Upper lobe of right lung (tissue), 1 donor: ENCODE results near the gene PLXNB2. TPM values are rescaled to one million over a fixed set of nuclear protein-coding genes. Genes with fewer than 3 reads are reported as not detected.
A peak's percentile ranks its signal among the peaks of the same experiment; 100 is the strongest.

Experiments
- ATAC-seq: fragments of 200-7000 bp; cut with Tn5 transposase; one replicate; pipeline ENCODE4 v1.9.1; 2020; ENCODE audit warnings: mild to moderate bottlenecking, moderate library complexity
- DNase-seq: peaks from one replicate; pipeline ENCODE4 v3.0.0-alpha.2; 2020
- H3K27ac ChIP-seq: fragments of 200-600 bp; one replicate; pipeline ENCODE4 v1.8.0; 2022
- H3K27me3 ChIP-seq: fragments of 200-600 bp; one replicate; pipeline ENCODE4 v1.8.0; 2022; ENCODE audit warnings: mild to moderate bottlenecking
- H3K36me3 ChIP-seq: fragments of 200-600 bp; one replicate; pipeline ENCODE4 v1.8.0; 2022
- H3K4me1 ChIP-seq: fragments of 200-600 bp; one replicate; pipeline ENCODE4 v1.8.0; 2022
- H3K4me3 ChIP-seq: fragments of 200-600 bp; one replicate; pipeline ENCODE4 v1.8.0; 2022; ENCODE audit warnings: mild to moderate bottlenecking
- H3K9me3 ChIP-seq: fragments of 200-600 bp; one replicate; pipeline ENCODE4 v1.8.0; 2022
- intact Hi-C: fragments of 100-400 bp; cut with DNase I; formaldehyde crosslinking; loops from one replicate; pipeline ENCODE4 v1.11.0; 2022
- total RNA-seq: library from RNA; stranded (reverse); fragmentation: NEBNext Ultra II Directional; extraction: Animal tissue kit (Norgen Biotek cat#: 25700); gene quantifications from one replicate; pipeline ENCODE4 v1.2.1, GENCODE V29; 2021
- TF ChIP-seq, protein P1 (sequence below): fragments of 200-600 bp; IDR thresholded peaks from one replicate; pipeline ENCODE4 v1.8.0; 2022; ENCODE audit warnings: antibody characterized with exemption
- donor health status: DM: no; HTN: yes; CAD: no; lungs with severe emphysema.

PLXNB2 gene
- total RNA-seq, 1 donor from 2014 or later = 308 TPM

DNA sequence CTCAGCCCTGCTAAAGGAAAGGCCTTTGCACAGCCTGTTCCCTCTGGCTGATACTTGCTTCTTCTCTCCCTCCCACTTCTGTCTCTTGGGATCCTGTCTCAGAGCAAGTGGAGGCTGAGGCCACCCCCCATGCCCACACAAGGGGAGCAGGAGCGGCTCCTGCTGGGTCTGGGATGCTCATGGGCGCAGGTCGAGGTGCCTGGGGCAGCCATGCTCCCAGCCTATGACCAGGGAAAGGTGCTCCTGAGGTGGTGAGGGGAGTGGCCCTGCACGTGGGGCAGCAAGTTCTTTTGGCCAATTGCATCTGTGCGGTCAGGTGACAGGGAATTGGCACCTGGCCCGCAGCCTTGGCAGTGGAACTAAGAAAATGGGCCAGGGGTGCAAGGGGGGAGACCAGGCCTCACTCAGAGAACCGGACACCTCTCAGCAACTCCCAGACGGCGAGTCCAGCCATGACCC lies 38.8 kb downstream of the PLXNB2 start:
- Histone ChIP-seq H3K36me3 (no peaks in the 10 kb centered on the region), H3K9me3 (no peaks in the 10 kb centered on the region), H3K4me3 (peak overlapping the region; percentile 56), H3K4me1 (peaks cover 43% of the 10 kb centered on the region), H3K27me3 (peaks cover under 1% of the 10 kb centered on the region), H3K27ac (no peak overlapping the region)
- ATAC-seq (no peak), DNase-seq (peak; percentile 80)
- TF ChIP-seq, protein P1, sequence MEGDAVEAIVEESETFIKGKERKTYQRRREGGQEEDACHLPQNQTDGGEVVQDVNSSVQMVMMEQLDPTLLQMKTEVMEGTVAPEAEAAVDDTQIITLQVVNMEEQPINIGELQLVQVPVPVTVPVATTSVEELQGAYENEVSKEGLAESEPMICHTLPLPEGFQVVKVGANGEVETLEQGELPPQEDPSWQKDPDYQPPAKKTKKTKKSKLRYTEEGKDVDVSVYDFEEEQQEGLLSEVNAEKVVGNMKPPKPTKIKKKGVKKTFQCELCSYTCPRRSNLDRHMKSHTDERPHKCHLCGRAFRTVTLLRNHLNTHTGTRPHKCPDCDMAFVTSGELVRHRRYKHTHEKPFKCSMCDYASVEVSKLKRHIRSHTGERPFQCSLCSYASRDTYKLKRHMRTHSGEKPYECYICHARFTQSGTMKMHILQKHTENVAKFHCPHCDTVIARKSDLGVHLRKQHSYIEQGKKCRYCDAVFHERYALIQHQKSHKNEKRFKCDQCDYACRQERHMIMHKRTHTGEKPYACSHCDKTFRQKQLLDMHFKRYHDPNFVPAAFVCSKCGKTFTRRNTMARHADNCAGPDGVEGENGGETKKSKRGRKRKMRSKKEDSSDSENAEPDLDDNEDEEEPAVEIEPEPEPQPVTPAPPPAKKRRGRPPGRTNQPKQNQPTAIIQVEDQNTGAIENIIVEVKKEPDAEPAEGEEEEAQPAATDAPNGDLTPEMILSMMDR = no peak
- intact Hi-C loops = loop anchor here (10.0 kb wide), 1 partner anchor 236 kb away; the partner anchor contains the start of genes LMF2 and NCAPH2

DNA sequence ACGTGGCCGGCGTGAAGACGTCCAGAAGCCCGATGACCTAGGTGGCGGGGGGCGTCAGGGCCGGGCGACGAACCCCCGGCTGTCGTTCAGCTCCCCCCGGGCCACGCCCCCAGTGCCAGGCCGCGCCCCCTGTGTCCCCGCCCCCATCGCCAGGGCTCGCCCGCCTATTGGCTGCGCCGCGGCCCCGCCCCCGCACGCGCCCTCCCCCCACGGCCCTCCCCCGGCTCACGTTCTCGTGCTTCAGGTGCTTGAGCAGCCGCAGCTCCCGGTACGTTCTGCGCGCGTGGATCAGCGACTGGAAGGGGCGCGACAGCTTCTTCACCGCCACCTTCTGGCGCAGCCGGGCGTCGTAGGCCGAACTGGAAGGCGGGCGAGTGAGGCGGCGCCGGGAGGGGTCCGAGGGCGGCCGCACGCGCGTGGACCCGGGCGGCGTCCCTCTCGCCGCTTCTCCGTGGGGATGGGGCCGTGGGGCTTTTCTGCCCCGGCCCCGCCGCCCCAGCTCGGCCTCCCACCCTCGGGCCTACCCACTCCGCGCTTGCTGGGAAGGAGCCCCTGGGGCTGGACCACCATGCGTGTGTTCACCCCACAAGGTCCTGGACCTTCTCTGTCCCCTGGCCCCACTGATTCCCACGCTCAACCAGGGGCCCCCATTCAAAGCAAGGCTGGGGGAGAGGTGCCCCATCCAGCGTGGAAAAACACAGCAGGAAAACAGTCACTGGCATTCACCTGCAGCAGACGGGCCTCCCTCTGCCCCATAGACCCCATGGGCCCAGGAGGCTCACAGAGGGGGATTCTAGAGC lies 39.7 kb downstream of the PLXNB2 start:
- Histone ChIP-seq H3K27ac (no peak overlapping the region), H3K9me3 (no peaks in the 10 kb centered on the region), H3K4me3 (peak overlapping the region; percentile 33), H3K36me3 (no peaks in the 10 kb centered on the region), H3K27me3 (peaks cover 5% of the 10 kb centered on the region), H3K4me1 (peaks cover 43% of the 10 kb centered on the region)
- TF ChIP-seq, protein P1 = no peak
- intact Hi-C loops = loop anchor here (10.0 kb wide), 1 partner anchor 237 kb away; the partner anchor contains the start of genes LMF2 and NCAPH2
- DNase-seq (peak; percentile 86), ATAC-seq (peak; percentile 71)

DNA sequence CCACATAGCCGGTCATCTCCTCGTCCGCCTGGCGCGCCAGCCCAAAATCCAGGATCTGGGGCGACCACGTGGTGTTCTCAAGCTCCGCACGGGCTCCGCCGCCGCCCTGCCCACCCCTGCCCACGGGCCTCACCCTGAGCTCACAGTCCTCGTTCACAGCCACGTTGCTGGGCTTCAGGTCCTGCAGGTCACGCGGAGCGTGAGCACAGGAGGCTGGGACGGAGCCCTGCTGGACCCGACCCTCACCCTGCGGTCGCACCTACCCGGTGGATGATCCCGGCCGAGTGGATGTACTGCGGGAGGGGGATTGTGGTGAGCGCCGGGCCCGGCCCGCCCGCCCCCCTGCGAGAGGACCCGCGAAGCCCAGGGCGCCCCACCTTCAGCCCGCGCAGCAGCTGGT lies 40.5 kb downstream of the PLXNB2 start:
- Histone ChIP-seq H3K4me3 (peak overlapping the region; percentile 33), H3K4me1 (peaks cover 43% of the 10 kb centered on the region), H3K36me3 (no peaks in the 10 kb centered on the region), H3K27ac (no peak overlapping the region), H3K9me3 (no peaks in the 10 kb centered on the region), H3K27me3 (peaks cover 12% of the 10 kb centered on the region)
- TF ChIP-seq, protein P1 = no peak
- ATAC-seq (no peak), DNase-seq (no peak)
- intact Hi-C loops = loop anchor here (10.0 kb wide), 1 partner anchor 238 kb away; the partner anchor contains the start of genes LMF2 and NCAPH2

DNA sequence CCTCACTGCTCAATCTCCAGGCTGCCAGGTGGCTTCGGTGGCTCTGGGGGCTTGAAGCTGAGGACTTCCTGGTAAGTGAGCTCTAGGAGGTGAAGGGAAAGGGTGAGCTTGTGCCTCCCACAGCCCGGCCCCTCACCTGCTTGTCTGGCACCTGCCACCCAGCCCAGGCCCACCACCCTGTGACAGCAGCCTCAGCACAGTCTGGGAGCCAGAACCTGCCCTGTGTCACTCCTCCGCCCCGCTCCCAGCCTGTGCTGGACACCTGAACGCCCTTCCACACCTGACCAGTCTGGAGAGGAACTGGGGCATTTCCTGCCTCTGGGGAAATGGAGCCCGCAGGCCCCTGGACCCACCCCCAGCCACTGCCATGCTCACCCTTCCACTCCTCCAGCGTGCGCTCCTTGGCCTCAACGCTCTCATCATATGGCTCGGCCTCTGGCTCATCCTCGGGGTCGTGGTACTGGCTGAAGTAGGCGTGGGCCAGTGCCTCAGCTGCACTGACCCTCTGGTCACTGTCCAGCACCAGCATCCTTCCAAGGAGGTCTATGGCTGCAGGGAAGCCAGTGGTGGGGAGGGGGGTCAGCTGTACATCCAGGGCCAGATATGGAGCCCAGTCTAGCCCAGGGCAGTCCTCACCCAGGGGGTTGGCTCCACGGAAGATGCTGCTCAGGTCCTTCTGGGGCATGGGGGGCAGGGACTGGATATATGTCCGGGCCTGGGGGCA lies 42.3 kb downstream of the PLXNB2 start:
- ATAC-seq (no peak), DNase-seq (no peak)
- Histone ChIP-seq H3K27me3 (peaks cover 15% of the 10 kb centered on the region), H3K4me1 (peaks cover 37% of the 10 kb centered on the region), H3K27ac (no peak overlapping the region), H3K4me3 (no peak overlapping the region), H3K36me3 (no peaks in the 10 kb centered on the region), H3K9me3 (no peaks in the 10 kb centered on the region)
- intact Hi-C loops = loop anchor here (10.0 kb wide), 1 partner anchor 240 kb away; the partner anchor contains the start of genes LMF2 and NCAPH2
- TF ChIP-seq, protein P1 = no peak

DNA sequence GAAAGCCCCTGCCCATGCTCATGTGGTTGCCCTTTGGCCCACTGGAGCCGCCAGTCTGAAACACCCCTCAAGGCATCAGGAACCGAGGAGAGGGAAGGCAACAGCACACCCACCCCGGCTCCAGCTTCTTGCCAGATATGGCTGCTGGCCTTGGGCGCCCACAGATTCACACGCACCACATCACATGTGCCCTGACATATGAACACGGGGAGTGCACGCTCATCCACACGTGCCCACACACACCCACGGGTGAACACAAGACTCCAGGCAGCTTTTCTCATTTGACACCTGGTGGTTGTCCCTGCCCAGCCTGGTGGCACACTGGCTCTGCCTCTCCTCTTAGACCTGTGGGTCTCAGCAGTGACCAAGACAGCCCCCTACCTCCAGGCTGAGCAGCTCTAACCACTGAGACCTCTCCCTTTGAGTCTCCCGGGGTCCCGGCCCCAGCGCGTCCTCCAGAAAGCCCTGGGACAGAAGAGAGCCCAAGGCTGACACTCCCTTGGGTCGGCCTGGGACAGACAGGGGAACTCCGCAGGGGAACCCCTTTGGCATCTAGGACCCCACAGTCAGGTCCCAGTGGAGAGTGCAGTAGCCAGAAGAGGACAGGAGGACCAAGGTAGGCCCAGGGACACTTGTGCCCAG lies 43.2 kb downstream of the PLXNB2 start:
- TF ChIP-seq, protein P1 = no peak
- Histone ChIP-seq H3K27me3 (peaks cover 15% of the 10 kb centered on the region), H3K4me1 (peaks cover 30% of the 10 kb centered on the region), H3K36me3 (no peaks in the 10 kb centered on the region), H3K4me3 (no peak overlapping the region), H3K27ac (no peak overlapping the region), H3K9me3 (no peaks in the 10 kb centered on the region)
- no peak for ATAC-seq
- DNase-seq = no peak
- intact Hi-C loops = loop anchor here (10.0 kb wide), 1 partner anchor 241 kb away; the partner anchor contains the start of genes LMF2 and NCAPH2
